CD4-positive, alpha-beta T cell treated with Interferon alpha-2 for 1 hour (primary cell): ENCODE data around the gene RAP1GAP2.
"Not testable (repeated sequence)": the region's sequence is repeated elsewhere in the genome, so short reads cannot be mapped to it uniquely, and the experiment has no call there.

Experiments
- DNase-seq, 2 donors: peaks; one replicate each; pipeline ENCODE4 v3.0.0-alpha.2; 2020 to 2022

RAP1GAP2 gene

GRCh38 chr17:2890778-2891177, 94.5 kb downstream of the RAP1GAP2 start:
- not testable (repeated sequence) for DNase-seq

- DNase-seq: no peak
These were observed 96.2 kb downstream of the RAP1GAP2 start for GRCh38 chr17:2892305-2892971.

- no peak for DNase-seq
These were observed 97.2 kb downstream of the RAP1GAP2 start for GRCh38 chr17:2893422-2893914.

GRCh38 chr17:2894782-2895181, 98.5 kb downstream of the RAP1GAP2 start:
- DNase-seq: no peak

GRCh38 chr17:2897605-2898004, 101.4 kb downstream of the RAP1GAP2 start:
- no peak for DNase-seq

DNA sequence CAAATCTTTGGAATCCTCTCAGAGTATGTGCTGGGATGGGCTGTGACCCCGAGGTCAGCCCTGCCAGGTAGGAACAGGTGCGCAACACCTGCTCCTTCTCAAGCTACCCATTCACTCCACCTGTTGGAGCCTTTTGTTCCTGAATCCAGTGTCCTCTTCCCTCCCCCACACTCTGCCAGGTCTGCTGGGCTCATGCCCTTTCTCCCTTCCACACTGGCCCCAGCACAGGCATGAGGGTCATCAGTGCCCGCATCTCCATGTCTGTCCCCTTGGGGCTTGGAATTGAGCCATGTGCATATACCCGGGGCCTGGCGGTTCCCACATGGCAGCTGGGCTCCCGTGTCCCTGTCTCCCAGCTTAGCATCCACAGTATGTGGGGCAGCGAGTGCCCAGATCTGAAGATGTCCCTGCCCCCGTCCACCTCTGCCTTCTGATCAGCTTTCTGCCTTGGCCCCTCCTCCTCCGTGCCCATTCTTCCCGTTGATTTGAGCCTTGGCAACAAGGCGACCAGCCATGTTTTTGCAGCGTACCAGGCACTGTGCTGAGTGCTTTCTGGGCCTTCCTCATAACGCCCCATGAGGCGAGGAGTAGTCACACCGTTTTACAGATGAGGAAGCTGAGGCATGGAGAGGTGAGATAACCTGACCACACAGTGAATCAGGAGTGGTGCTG, 102.2 kb downstream of the RAP1GAP2 start:
- DNase-seq: no peak

DNA sequence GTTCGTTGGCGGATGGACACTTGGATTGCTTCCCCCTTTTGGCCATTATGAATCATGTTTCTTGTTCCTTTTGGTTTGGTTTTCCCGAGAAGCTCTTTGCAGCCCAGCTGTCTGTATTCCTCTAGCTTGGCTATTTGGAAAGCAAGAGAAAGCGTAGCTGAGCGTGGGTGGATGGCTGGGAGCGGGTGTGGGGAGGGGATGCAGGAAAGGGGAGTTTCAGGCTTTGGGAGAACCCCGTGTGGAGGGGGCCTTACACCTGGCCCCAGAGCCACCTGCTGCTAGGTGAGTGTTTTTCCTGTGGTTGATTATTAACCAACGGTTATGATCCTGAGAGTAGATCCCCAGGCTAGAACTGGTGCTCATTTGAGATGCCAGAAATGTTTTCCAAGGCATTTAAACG, 103.7 kb downstream of the RAP1GAP2 start:
- DNase-seq: no peak

GRCh38 chr17:2900842-2901241, 104.6 kb downstream of the RAP1GAP2 start:
- no peak for DNase-seq

- DNase-seq: no peak
These were observed 105.3 kb downstream of the RAP1GAP2 start for GRCh38 chr17:2901582-2901981.

GRCh38 chr17:2902546-2902945, 106.3 kb downstream of the RAP1GAP2 start:
- DNase-seq: no peak

- no peak for DNase-seq
These were observed 107.1 kb downstream of the RAP1GAP2 start for GRCh38 chr17:2903193-2903974.

DNA sequence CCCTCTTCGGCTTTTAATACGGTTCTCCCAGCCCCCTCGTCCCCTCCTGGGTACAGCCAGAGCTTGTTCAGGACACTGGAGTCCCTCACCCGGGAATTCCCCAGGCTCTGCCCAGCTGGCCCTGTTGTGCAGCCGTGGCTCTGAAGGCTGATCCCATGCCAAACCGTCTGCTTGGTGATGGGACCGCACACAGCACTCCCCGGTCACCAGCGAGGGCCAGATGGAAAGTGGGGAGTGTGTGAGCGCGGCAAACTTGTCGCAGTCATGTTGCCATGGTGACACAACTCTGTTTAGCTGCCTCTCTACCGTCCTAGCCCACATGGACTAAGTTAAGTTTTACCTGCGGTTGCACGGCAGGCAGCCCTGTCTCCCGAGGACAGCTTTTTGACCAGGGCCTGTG, 107.9 kb downstream of the RAP1GAP2 start:
- no peak for DNase-seq

- no peak for DNase-seq
These were observed 109.0 kb downstream of the RAP1GAP2 start for GRCh38 chr17:2905269-2905668.

DNA sequence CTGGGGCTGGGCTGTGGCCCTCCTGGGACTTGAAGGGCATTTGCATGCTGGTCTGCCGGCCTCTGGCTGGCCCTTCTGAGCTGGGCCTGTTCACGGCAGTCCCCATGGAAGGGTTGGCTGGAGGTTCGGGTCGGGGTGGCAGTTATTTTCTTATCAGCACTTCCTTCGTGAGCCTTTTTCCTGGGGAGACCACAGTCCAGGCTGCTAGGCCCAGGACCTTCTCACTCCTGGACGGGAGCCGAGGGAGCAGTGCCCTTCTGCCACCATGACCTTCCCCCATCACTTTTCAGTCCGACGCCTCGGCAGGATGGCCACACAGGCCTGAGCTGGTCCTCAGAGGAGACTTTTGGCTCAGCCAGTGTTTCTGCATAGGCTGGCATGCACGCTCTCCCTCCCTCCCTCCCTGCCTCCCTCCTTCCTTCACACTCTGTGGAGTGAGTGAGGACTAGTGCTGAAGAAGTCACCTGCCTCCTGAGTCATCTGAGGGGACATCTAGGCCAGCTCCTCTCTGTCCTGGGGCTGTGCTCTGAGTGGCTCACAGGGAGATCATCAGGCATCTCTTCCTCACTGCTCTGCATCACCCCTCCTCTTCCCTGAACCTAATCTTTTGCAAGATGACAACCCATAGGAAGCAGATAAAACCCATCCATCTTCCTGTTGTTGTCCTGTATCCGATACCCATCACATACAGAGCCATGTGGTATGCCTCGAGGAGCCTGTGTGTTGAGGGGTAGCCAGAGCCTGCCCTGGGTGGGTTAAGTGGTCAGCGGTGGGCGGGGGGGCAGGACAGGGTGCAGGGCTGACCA, 109.7 kb downstream of the RAP1GAP2 start:
- DNase-seq: no peak

DNA sequence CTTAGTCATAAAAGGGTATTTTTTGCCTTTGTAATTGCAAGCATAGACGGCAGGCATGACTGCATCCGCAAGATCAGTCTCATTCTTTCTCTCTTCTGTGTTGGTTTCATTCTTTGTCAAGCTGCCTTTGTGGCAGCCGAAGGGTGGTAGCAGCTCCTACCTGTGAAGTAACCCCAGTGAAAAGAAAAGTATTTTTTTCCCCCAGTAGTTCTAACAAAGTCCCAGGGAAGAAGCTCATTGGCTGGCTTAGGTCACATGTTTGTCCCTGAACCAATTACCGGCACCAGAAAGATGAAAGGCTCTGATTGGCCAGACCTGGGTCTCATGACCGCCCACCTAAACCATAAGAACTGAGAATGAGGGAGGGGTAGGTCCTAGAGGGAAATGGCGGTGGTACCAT, 110.7 kb downstream of the RAP1GAP2 start:
- no peak for DNase-seq

- no peak for DNase-seq
These were observed 113.1 kb downstream of the RAP1GAP2 start for GRCh38 chr17:2909175-2909845.

DNA sequence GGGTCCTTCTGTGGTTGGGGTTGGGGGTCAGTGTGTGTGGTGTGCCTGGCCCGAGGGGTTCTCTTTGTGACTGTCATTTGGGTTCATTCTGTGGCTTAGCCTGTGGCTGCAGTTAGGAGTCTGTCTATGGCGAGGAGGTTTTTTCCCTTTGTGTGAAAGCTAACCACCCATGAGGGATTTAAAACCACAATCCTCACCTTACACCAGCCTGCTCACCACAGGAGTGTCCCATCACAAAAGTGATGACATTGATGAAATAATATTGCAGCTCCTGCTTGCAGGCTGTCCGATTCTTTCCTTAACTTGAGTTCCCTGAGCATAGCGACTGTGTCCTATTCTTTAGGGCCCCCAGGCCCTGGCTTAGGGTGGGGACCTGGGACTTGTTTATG, 113.6 kb downstream of the RAP1GAP2 start:
- no peak for DNase-seq

DNA sequence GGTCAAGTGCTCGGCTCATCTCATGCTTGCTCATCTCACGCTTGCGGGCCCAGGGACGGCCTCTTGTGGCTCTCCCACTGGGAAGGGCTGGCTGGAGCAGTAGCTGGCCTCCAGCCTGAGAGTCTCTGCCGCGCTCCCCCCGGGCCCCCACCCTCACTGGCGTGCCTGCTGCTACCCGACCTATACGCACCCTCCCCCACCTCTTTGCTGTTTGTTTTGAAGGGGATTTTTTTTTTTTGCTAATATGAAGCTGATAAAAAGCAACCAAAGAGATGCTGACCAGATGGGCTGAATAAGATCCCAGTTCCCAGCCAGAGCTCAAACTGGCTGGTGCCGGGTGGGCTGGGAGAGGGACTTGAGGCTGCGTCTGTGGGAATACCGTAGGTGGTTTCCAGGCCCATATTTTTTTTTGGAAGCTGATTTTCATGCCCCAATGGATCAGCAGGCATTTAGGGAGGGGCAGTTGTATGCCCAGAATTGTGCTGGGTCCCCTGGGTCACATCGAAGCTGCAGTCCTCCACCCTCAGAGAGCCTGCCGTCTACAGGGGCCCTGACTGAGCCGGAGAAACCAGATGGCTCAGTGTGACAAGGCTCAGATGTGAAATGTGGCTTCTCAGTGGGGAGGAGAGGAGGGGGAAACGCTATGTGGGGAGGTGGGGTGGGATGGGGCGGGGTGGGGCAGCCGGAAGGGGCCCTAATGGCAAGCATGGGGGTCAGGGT, 115.0 kb downstream of the RAP1GAP2 start:
- DNase-seq: no peak

GRCh38 chr17:2911755-2912111, 115.5 kb downstream of the RAP1GAP2 start:
- DNase-seq: no peak

DNA sequence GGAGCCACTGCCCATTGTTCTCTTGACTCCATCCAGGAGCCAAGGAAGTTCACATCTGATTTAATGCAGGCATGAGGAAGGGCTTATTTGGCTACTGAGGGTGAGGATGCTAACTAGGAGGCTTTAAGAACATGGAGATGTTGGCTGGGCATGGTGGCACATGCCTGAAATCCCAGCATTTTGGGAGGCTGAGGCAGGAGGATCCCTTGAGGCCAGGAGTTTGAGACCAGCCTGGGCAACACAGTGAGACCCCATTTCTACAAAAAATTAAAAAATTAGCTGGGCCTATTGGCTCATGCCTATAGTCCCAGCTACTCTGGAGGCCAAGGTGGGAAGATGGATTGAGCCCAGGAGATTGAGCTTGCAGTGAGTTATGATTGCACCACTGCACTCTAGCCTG, 116.5 kb downstream of the RAP1GAP2 start:
- DNase-seq: no peak

DNA sequence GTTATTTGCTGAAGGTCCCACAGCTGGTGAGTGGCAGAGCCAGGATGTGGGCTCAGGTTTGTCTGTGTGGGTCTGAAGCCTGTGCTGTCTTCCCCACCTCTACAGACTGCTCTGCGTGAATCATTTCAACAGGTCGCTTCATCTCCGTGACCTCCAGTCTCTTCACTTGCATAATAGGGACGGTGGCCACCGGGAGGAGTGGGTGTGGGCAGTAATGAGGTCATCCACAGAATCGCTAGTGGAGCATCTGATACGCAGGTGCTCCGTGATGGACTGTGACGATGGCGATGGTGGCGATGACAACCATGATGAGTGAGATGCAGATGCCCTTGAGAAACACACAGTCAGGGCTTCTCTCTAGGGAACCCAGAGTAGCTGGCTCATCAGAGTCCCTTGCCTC, 120.2 kb downstream of the RAP1GAP2 start:
- DNase-seq: no peak

- DNase-seq: no peak
These were observed 125.2 kb downstream of the RAP1GAP2 start for GRCh38 chr17:2921443-2921842.
